Measurements from ENCODE around the gene ENKD1.

Gene ENKD1

GRCh38 chr16:67677712-67678111, 11.2 kb upstream of the ENKD1 start:
- H3K79me2 ChIP-seq (ENCODE audit: insufficient read depth, low read length) = no peaks in the 10 kb centered on the region
- H2AFZ ChIP-seq (ENCODE audit: low read length) = no peak overlapping the region
- H4K20me1 ChIP-seq (ENCODE audit: insufficient read depth, low read length) = no peaks in the 10 kb centered on the region
- no peaks in the 10 kb centered on the region for H3F3A ChIP-seq (ENCODE audit: insufficient read depth, low read length)
- no peaks in the 10 kb centered on the region for H3K27me3 ChIP-seq (ENCODE audit: insufficient read depth, low read length)
- peaks cover 18% of the 10 kb centered on the region for H3K4me1 ChIP-seq (ENCODE audit: insufficient read depth, low read length, severe bottlenecking)
- no peak overlapping the region for H3K4me2 ChIP-seq (ENCODE audit: low read length)
- H3K9ac ChIP-seq (ENCODE audit: low read length) = no peak overlapping the region
- H3K27ac ChIP-seq (ENCODE audit: low read depth, low read length, poor library complexity, severe bottlenecking) = no peak overlapping the region
- no peaks in the 10 kb centered on the region for H3K9me2 ChIP-seq (ENCODE audit: low read depth, low read length)
- no peaks in the 10 kb centered on the region for H3K9me3 ChIP-seq (ENCODE audit: low read length)
- H3K36me3 ChIP-seq (ENCODE audit: insufficient read depth, low read length) = peaks cover 9% of the 10 kb centered on the region; the same call in 1 of the 2 replicates
- TF ChIP-seq EZH2 (IDR thresholded peaks at IDR 0.05; ENCODE audit: borderline replicate concordance, low read length) (no peak), CTCF (IDR thresholded peaks at IDR 0.05; ENCODE audit: low read length) (no peak)
- no peak overlapping the region for H3K4me3 ChIP-seq (ENCODE audit: low read depth, low read length, poor library complexity, severe bottlenecking)

GRCh38 chr16:67676939-67677338, 10.4 kb upstream of the ENKD1 start:
- no peaks in the 10 kb centered on the region for H3K27me3 ChIP-seq (ENCODE audit: insufficient read depth, low read length)
- no peak overlapping the region for H3K4me3 ChIP-seq (ENCODE audit: low read depth, low read length, poor library complexity, severe bottlenecking)
- H3K9ac ChIP-seq (ENCODE audit: low read length) = no peak overlapping the region
- no peak overlapping the region for H3K27ac ChIP-seq (ENCODE audit: low read depth, low read length, poor library complexity, severe bottlenecking)
- H3K9me2 ChIP-seq (ENCODE audit: low read depth, low read length) = no peaks in the 10 kb centered on the region
- no peaks in the 10 kb centered on the region for H4K20me1 ChIP-seq (ENCODE audit: insufficient read depth, low read length)
- no peaks in the 10 kb centered on the region for H3F3A ChIP-seq (ENCODE audit: insufficient read depth, low read length)
- TF ChIP-seq CTCF (IDR thresholded peaks at IDR 0.05; ENCODE audit: low read length) = no peak
- H3K4me2 ChIP-seq (ENCODE audit: low read length) = no peak overlapping the region
- no peaks in the 10 kb centered on the region for H3K9me3 ChIP-seq (ENCODE audit: low read length)
- H2AFZ ChIP-seq (ENCODE audit: low read length) = no peak overlapping the region
- H3K36me3 ChIP-seq (ENCODE audit: insufficient read depth, low read length) = peaks cover 6% of the 10 kb centered on the region; the same call in 1 of the 2 replicates
- peaks cover 18% of the 10 kb centered on the region for H3K4me1 ChIP-seq (ENCODE audit: insufficient read depth, low read length, severe bottlenecking)
- no peaks in the 10 kb centered on the region for H3K79me2 ChIP-seq (ENCODE audit: insufficient read depth, low read length)

DNA sequence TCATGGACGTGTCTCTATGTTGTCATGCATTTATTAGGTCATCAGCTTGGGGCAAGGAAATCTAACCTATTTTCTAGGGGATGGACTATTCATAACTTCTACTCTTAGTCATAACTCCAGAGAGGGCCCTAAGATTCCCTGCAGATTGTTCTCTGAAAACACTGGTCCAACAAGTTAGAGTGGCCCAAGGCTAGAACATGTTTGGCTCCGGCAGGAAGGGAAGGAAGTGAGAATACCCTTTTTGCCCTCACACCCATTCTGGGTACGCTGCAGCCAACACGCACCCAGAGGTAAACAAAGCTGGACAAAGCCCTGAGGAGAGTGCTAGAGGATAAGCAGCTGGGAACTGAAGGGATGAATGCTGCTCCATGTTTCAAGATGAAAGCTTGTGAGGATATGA, 10.0 kb upstream of the ENKD1 start:
- Histone ChIP-seq H3K27ac (ENCODE audit: low read depth, low read length, poor library complexity, severe bottlenecking) (no peak overlapping the region), H3K4me2 (ENCODE audit: low read length) (no peak overlapping the region), H4K20me1 (ENCODE audit: insufficient read depth, low read length) (no peaks in the 10 kb centered on the region), H3K4me1 (ENCODE audit: insufficient read depth, low read length, severe bottlenecking) (peaks cover 18% of the 10 kb centered on the region), H3K9me2 (ENCODE audit: low read depth, low read length) (no peaks in the 10 kb centered on the region), H3K4me3 (ENCODE audit: low read depth, low read length, poor library complexity, severe bottlenecking) (no peak overlapping the region), H3K9ac (ENCODE audit: low read length) (no peak overlapping the region), H3K9me3 (ENCODE audit: low read length) (no peaks in the 10 kb centered on the region), H3F3A (ENCODE audit: insufficient read depth, low read length) (no peaks in the 10 kb centered on the region), H3K36me3 (ENCODE audit: insufficient read depth, low read length) (peaks cover 6% of the 10 kb centered on the region; the same call in 1 of the 2 replicates), H3K79me2 (ENCODE audit: insufficient read depth, low read length) (no peaks in the 10 kb centered on the region), H3K27me3 (ENCODE audit: insufficient read depth, low read length) (no peaks in the 10 kb centered on the region), H2AFZ (ENCODE audit: low read length) (no peak overlapping the region)
- TF ChIP-seq CTCF (IDR thresholded peaks at IDR 0.05; ENCODE audit: low read length) = no peak
